ENCODE results near the gene DBF4B.

The DBF4B gene

GRCh38 chr17:44774271-44775135, 66.0 kb downstream of the DBF4B start:
- no peaks in the 10 kb centered on the region for H3K36me3 Mint-ChIP-seq (ENCODE audit: low read depth)
- H3K9me3 Mint-ChIP-seq = no peaks in the 10 kb centered on the region
- peak overlapping the region; percentile 88 for H3K4me3 Mint-ChIP-seq
- H3K27me3 Mint-ChIP-seq (ENCODE audit: low read depth) = peaks cover 11% of the 10 kb centered on the region
- peak overlapping the region; percentile 76 for H3K27ac Mint-ChIP-seq
- peaks cover 8% of the 10 kb centered on the region for H3K4me1 Mint-ChIP-seq (ENCODE audit: low read depth)

GRCh38 chr17:44775136-44775837, 66.8 kb downstream of the DBF4B start:
- Mint-ChIP-seq H3K9me3 (no peaks in the 10 kb centered on the region), H3K36me3 (ENCODE audit: low read depth) (no peaks in the 10 kb centered on the region), H3K27ac (peak overlapping the region; percentile 56), H3K4me1 (ENCODE audit: low read depth) (peaks cover 9% of the 10 kb centered on the region), H3K27me3 (ENCODE audit: low read depth) (peaks cover 11% of the 10 kb centered on the region), H3K4me3 (peak overlapping the region; percentile 88)

DNA sequence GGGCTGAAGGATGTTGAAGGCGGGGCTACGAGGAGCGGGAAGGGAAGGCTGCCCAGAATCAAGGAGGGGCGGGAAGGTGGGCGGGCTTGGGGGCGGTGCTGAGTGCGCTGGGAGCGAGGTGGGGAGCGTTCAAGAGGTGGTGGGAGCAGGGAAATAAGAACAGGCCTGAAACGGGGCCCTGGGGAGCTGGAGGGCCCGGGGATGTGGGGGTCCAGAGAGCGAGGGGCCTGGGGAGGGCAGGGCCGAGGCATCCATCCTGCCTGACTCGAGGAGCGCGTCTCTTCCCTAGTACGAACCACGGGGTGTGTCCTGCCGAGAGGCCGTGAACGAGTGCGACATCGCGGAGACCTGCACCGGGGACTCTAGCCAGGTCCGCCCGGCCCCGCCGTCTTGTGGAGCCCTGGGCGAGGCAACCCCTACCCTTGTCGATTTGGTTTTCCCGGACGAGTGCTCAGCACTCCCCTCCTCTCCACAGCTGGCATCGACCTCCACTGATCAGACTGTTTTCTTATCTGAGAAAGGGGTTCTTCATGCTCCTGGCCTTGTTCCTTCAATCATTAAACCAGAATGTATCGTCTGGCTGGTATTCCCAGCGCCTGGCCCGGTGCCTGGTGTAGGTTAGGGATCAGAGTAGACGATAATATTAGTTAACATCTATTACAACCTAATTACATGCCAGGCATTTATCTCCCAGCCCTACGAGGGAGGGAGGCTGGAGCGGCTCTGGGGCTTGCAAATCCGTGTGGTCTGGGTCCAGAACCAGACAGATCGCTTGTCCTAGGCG, 67.6 kb downstream of the DBF4B start:
- H3K9me3 Mint-ChIP-seq = no peaks in the 10 kb centered on the region
- H3K4me1 Mint-ChIP-seq (ENCODE audit: low read depth) = peaks cover 9% of the 10 kb centered on the region
- H3K36me3 Mint-ChIP-seq (ENCODE audit: low read depth) = no peaks in the 10 kb centered on the region
- peak overlapping the region; percentile 88 for H3K4me3 Mint-ChIP-seq
- peak overlapping the region; percentile 56 for H3K27ac Mint-ChIP-seq
- peaks cover 11% of the 10 kb centered on the region for H3K27me3 Mint-ChIP-seq (ENCODE audit: low read depth)

- H3K36me3 Mint-ChIP-seq (ENCODE audit: low read depth) = no peaks in the 10 kb centered on the region
- no peak overlapping the region for H3K4me3 Mint-ChIP-seq
- no peak overlapping the region for H3K27ac Mint-ChIP-seq
- no peaks in the 10 kb centered on the region for H3K9me3 Mint-ChIP-seq
- H3K27me3 Mint-ChIP-seq (ENCODE audit: low read depth) = peaks cover 11% of the 10 kb centered on the region
- H3K4me1 Mint-ChIP-seq (ENCODE audit: low read depth) = peaks cover 9% of the 10 kb centered on the region
These were observed 68.3 kb downstream of the DBF4B start for GRCh38 chr17:44776628-44777393.

GRCh38 chr17:44777394-44778348, 69.2 kb downstream of the DBF4B start:
- H3K36me3 Mint-ChIP-seq (ENCODE audit: low read depth) = no peaks in the 10 kb centered on the region
- peaks cover 9% of the 10 kb centered on the region for H3K4me1 Mint-ChIP-seq (ENCODE audit: low read depth)
- H3K4me3 Mint-ChIP-seq = no peak overlapping the region
- H3K9me3 Mint-ChIP-seq = no peaks in the 10 kb centered on the region
- H3K27me3 Mint-ChIP-seq (ENCODE audit: low read depth) = peaks cover 11% of the 10 kb centered on the region
- H3K27ac Mint-ChIP-seq = no peak overlapping the region

- Mint-ChIP-seq H3K27ac (no peak overlapping the region), H3K4me3 (peak overlapping the region; percentile 31), H3K27me3 (ENCODE audit: low read depth) (peaks cover 11% of the 10 kb centered on the region), H3K4me1 (ENCODE audit: low read depth) (peaks cover 9% of the 10 kb centered on the region), H3K9me3 (no peaks in the 10 kb centered on the region), H3K36me3 (ENCODE audit: low read depth) (no peaks in the 10 kb centered on the region)
These were observed 70.3 kb downstream of the DBF4B start for GRCh38 chr17:44778656-44779210.

DNA sequence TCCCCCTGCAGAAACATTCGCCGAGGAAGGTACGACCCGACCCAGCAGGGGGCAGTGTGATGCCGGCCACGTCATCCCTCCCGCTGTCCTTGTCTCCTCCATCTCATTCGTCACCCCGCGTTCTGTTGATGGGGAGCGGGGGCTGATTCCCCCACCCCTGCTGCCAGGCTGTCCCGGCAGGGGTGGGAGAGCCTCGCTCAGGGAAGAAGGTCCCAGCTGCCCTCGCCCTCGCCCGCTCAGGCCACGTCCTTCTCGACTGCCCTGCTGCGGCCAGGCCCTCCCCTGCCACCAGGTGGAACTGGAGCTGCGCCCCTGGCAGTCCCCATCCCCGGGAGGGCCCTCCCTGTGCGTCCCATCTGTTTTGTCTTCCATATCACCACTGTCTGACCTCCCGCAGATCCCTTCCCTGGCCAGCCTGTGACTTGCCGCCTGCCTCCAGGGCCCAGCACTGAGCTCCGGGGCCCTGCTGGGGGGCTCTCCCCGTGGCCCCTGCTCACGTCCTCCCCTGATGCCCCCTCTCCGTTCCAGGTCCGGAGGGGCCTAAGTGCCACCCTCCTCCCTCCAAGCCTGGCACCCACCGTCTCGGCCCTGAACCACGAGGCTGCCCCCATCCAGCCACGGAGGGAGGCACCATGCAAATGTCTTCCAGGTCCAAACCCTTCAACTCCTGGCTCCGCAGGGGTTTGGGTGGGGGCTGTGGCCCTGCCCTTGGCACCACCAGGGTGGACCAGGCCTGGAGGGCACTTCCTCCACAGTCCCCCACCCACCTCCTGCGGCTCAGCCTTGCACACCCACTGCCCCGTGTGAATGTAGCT, 71.0 kb downstream of the DBF4B start:
- Mint-ChIP-seq H3K36me3 (ENCODE audit: low read depth) (no peaks in the 10 kb centered on the region), H3K27ac (no peak overlapping the region), H3K4me3 (peak overlapping the region; percentile 37), H3K27me3 (ENCODE audit: low read depth) (peaks cover 11% of the 10 kb centered on the region), H3K4me1 (ENCODE audit: low read depth) (peaks cover 9% of the 10 kb centered on the region), H3K9me3 (no peaks in the 10 kb centered on the region)

- Mint-ChIP-seq H3K27me3 (ENCODE audit: low read depth) (peaks cover 11% of the 10 kb centered on the region), H3K4me1 (ENCODE audit: low read depth) (peaks cover 7% of the 10 kb centered on the region), H3K36me3 (ENCODE audit: low read depth) (no peaks in the 10 kb centered on the region), H3K27ac (no peak overlapping the region), H3K9me3 (no peaks in the 10 kb centered on the region), H3K4me3 (no peak overlapping the region)
These were observed 71.7 kb downstream of the DBF4B start for GRCh38 chr17:44780161-44780560.

- H3K36me3 Mint-ChIP-seq (ENCODE audit: low read depth) = no peaks in the 10 kb centered on the region
- H3K4me3 Mint-ChIP-seq = no peak overlapping the region
- no peaks in the 10 kb centered on the region for H3K9me3 Mint-ChIP-seq
- H3K27ac Mint-ChIP-seq = no peak overlapping the region
- peaks cover 11% of the 10 kb centered on the region for H3K27me3 Mint-ChIP-seq (ENCODE audit: low read depth)
- peaks cover 7% of the 10 kb centered on the region for H3K4me1 Mint-ChIP-seq (ENCODE audit: low read depth)
These were observed 72.5 kb downstream of the DBF4B start for GRCh38 chr17:44780845-44781480.

- no peaks in the 10 kb centered on the region for H3K9me3 Mint-ChIP-seq
- no peak overlapping the region for H3K4me3 Mint-ChIP-seq
- no peak overlapping the region for H3K27ac Mint-ChIP-seq
- no peaks in the 10 kb centered on the region for H3K36me3 Mint-ChIP-seq (ENCODE audit: low read depth)
- H3K4me1 Mint-ChIP-seq (ENCODE audit: low read depth) = peaks cover 5% of the 10 kb centered on the region
- H3K27me3 Mint-ChIP-seq (ENCODE audit: low read depth) = peaks cover 11% of the 10 kb centered on the region
These were observed 73.3 kb downstream of the DBF4B start for GRCh38 chr17:44781551-44782325.

- H3K9me3 Mint-ChIP-seq = no peaks in the 10 kb centered on the region
- H3K4me3 Mint-ChIP-seq = no peak overlapping the region
- peaks cover 5% of the 10 kb centered on the region for H3K4me1 Mint-ChIP-seq (ENCODE audit: low read depth)
- H3K27me3 Mint-ChIP-seq (ENCODE audit: low read depth) = peaks cover 6% of the 10 kb centered on the region
- H3K27ac Mint-ChIP-seq = no peak overlapping the region
- H3K36me3 Mint-ChIP-seq (ENCODE audit: low read depth) = no peaks in the 10 kb centered on the region
These were observed 73.9 kb downstream of the DBF4B start for GRCh38 chr17:44782326-44782850.

All from T-helper 1 cell treated with Interleukin-12 subunit alpha and Interleukin-12 subunit beta and Interleukin-4 antibody, amounts not matched to agents 30 μg/mL and 1 μg/mL, for 36 hours (primary cell).